CD4-positive, alpha-beta T cell treated with Interleukin-6 at 100 ng/mL for 8 hours (primary cell): ENCODE measurements around the gene ODF2L.

Experiments used
- DNase-seq: peaks from one replicate; pipeline ENCODE4 v3.0.0-alpha.2; 2020; ENCODE audit warnings: mixed read lengths, low spot score

The ODF2L gene

DNA sequence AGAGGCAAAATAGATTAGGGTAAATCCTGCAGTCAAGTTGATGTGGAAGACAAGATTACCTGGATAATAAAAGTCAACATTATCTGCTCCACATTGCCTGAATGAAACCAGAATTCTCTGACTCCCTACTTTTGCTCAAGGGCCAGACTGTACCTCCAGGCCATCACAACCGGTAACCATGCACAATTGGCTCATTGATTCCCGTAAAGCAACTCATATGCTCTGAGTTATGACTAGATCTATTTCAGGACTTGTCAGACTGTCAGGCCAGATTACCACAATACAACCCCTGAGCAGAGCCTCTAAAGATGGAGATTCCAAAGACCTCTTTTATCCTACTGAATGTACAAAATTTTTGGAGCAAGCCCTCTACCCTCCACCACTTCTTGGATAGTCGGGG lies 90.4 kb downstream of the ODF2L start:
- no peak for DNase-seq

DNA sequence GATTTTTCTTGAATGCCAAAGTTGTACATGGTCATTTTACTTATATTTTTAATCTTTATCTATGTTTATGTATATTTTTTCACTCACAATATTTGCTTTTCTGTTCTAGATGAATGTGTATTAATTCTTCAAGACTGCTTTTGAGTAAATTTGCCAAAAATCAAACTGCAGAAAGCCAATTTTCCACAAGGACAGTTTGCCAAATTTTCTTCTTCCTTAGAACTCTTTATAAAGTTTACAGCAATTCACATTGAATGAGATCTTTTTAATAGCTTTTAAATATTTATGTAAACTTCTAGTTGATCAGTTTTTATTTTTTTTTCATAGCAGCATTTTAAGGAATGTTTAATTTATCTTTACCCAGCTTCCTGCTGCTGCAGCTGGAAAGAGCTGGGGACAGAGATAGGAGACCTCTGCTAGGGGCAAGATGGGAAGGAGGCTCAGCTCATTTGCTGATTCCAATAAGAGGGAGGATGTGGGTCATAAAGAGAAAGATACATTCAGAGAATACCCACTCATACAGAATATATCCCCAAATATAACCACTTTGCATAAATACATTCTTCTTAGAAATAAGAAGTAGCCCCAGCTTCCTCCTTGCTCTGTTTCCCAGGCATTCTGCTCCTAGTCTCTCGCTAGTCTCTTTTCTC lies 93.0 kb downstream of the ODF2L start:
- DNase-seq = no peak
